Neural progenitor cell (in vitro differentiated cells): ENCODE measurements around the gene ZNF592. TPM values are rescaled to one million over a fixed set of nuclear protein-coding genes. Genes with fewer than 3 reads are reported as not detected.

Experiments used
- DNase-seq: peaks from one replicate; pipeline ENCODE4 v3.0.0-alpha.2; 2016; ENCODE audit warnings: low spot score
- H2AFZ ChIP-seq: fragments of 200-600 bp; sonication (generic); replicated peaks from 2 replicates; pipeline ENCODE4 v1.6.1; 2016; ENCODE audit warnings: antibody characterized with exemption
- H3F3A ChIP-seq: fragments of 200-600 bp; sonication (generic); 2 replicates; pipeline ENCODE4 v1.6.1; 2016; ENCODE audit warnings: antibody characterized with exemption, low read depth
- H3K27ac ChIP-seq: fragments of 200-600 bp; sonication (generic); 2 replicates; pipeline ENCODE4 v1.5.1; 2016; ENCODE audit warnings: mild to moderate bottlenecking
- H3K27me3 ChIP-seq: fragments of 200-600 bp; sonication (generic); 2 replicates; pipeline ENCODE4 v1.6.1; 2016; ENCODE audit warnings: mild to moderate bottlenecking, moderate library complexity
- H3K36me3 ChIP-seq: fragments of 200-600 bp; sonication (generic); 2 replicates; pipeline ENCODE4 v1.5.1; 2016
- H3K4me1 ChIP-seq: fragments of 200-600 bp; sonication (generic); 2 replicates; pipeline ENCODE4 v1.6.1; 2016; ENCODE audit warnings: mixed run types
- H3K4me2 ChIP-seq: fragments of 200-600 bp; sonication (generic); 2 replicates; pipeline ENCODE4 v1.6.1; 2016
- H3K4me3 ChIP-seq: fragments of 200-600 bp; sonication (generic); 2 replicates; pipeline ENCODE4 v1.5.1; 2016
- H3K79me2 ChIP-seq: fragments of 200-600 bp; sonication (generic); 2 replicates; pipeline ENCODE4 v1.6.1; 2016; ENCODE audit warnings: low read depth
- H3K9ac ChIP-seq: fragments of 200-600 bp; sonication (generic); 2 replicates; pipeline ENCODE4 v1.6.1; 2016
- H3K9me3 ChIP-seq: fragments of 200-600 bp; sonication (generic); 2 replicates; pipeline ENCODE4 v1.5.1; 2016; ENCODE audit warnings: low read depth
- H4K20me1 ChIP-seq: fragments of 200-600 bp; sonication (generic); 2 replicates; pipeline ENCODE4 v1.6.1; 2016; ENCODE audit warnings: low read depth
- H3K27ac Mint-ChIP-seq: 3 replicates; pipeline ENCODE4 v1.8.0; 2021; ENCODE audit warnings: mixed read lengths
- H3K27me3 Mint-ChIP-seq: 2 replicates; pipeline ENCODE4 v1.8.0; 2022; ENCODE audit warnings: low read depth, mild to moderate bottlenecking, inconsistent platforms, moderate library complexity, mixed read lengths; ENCODE audit not compliant: insufficient read depth
- H3K36me3 Mint-ChIP-seq: 3 replicates; pipeline ENCODE4 v1.8.0; 2021; ENCODE audit warnings: mixed read lengths
- H3K4me1 Mint-ChIP-seq: 3 replicates; pipeline ENCODE4 v1.8.0; 2021; ENCODE audit warnings: mixed read lengths
- H3K4me3 Mint-ChIP-seq: 3 replicates; pipeline ENCODE4 v1.8.0; 2021; ENCODE audit warnings: mild to moderate bottlenecking, moderate library complexity, mixed read lengths
- H3K9me3 Mint-ChIP-seq: 3 replicates; pipeline ENCODE4 v1.8.0; 2020; ENCODE audit warnings: mixed read lengths
- CTCF ChIP-seq: fragments of 200-600 bp; sonication (generic); IDR thresholded peaks from 2 replicates; pipeline ENCODE4 v1.5.1; 2017; ENCODE audit warnings: antibody characterized with exemption, mild to moderate bottlenecking
- EZH2 ChIP-seq: fragments of 200-600 bp; sonication (generic); IDR thresholded peaks from 2 replicates; pipeline ENCODE4 v1.6.1; 2017; ENCODE audit warnings: antibody characterized with exemption, mild to moderate bottlenecking, moderate library complexity
- EZH2phosphoT487 ChIP-seq: fragments of 200-600 bp; sonication (generic); IDR thresholded peaks from 2 replicates; pipeline ENCODE4 v1.6.1; 2017; ENCODE audit warnings: antibody characterized with exemption
- total RNA-seq: library from RNA; depleted of rRNA; stranded (reverse); fragments of >200 nt; gene quantifications from 2 replicates; pipeline ENCODE4 v1.2.3, GENCODE V29; 2015; ENCODE audit warnings: low replicate concordance

Gene ZNF592
- total RNA-seq, 1 donor from 2014 or later, result 5.8 TPM

- Histone ChIP-seq H3K9ac (no peak overlapping the region), H3K27ac (no peak overlapping the region), H4K20me1 (no peaks in the 10 kb centered on the region), H3K36me3 (no peaks in the 10 kb centered on the region), H2AFZ (no peak overlapping the region), H3K9me3 (no peaks in the 10 kb centered on the region), H3K4me1 (no peaks in the 10 kb centered on the region), H3K4me2 (no peak overlapping the region), H3K79me2 (no peaks in the 10 kb centered on the region), H3K4me3 (no peak overlapping the region), H3F3A (no peaks in the 10 kb centered on the region), H3K27me3 (no peaks in the 10 kb centered on the region)
- H3K4me3 Mint-ChIP-seq, result no peak overlapping the region
- no peak overlapping the region for H3K27ac Mint-ChIP-seq
- no peak for DNase-seq
- no peaks in the 10 kb centered on the region for H3K4me1 Mint-ChIP-seq
- no peaks in the 10 kb centered on the region for H3K9me3 Mint-ChIP-seq
- TF ChIP-seq EZH2phosphoT487 (no peak), EZH2 (no peak), CTCF (no peak)
- no peaks in the 10 kb centered on the region for H3K36me3 Mint-ChIP-seq
- peaks cover 5% of the 10 kb centered on the region for H3K27me3 Mint-ChIP-seq
These were observed 91.9 kb downstream of the ZNF592 start for GRCh38 chr15:84840255-84840654.

GRCh38 chr15:84840741-84841429 is 92.5 kb downstream of the ZNF592 start:
- Histone ChIP-seq H3K27me3 (no peaks in the 10 kb centered on the region), H3K36me3 (no peaks in the 10 kb centered on the region), H3K9me3 (no peaks in the 10 kb centered on the region), H3F3A (no peaks in the 10 kb centered on the region), H3K4me3 (no peak overlapping the region), H3K4me2 (no peak overlapping the region), H4K20me1 (no peaks in the 10 kb centered on the region), H3K79me2 (no peaks in the 10 kb centered on the region), H3K4me1 (no peaks in the 10 kb centered on the region), H3K27ac (no peak overlapping the region), H3K9ac (no peak overlapping the region), H2AFZ (no peak overlapping the region)
- H3K27me3 Mint-ChIP-seq, result peaks cover 6% of the 10 kb centered on the region
- H3K9me3 Mint-ChIP-seq, result peaks cover 3% of the 10 kb centered on the region
- H3K36me3 Mint-ChIP-seq, result no peaks in the 10 kb centered on the region
- no peak overlapping the region for H3K4me3 Mint-ChIP-seq
- TF ChIP-seq EZH2phosphoT487 (no peak), CTCF (no peak), EZH2 (no peak)
- DNase-seq, result no peak
- H3K4me1 Mint-ChIP-seq, result no peaks in the 10 kb centered on the region
- no peak overlapping the region for H3K27ac Mint-ChIP-seq

- Histone ChIP-seq H3F3A (no peaks in the 10 kb centered on the region), H3K4me2 (no peak overlapping the region), H3K4me1 (no peaks in the 10 kb centered on the region), H4K20me1 (no peaks in the 10 kb centered on the region), H3K36me3 (no peaks in the 10 kb centered on the region), H3K27ac (no peak overlapping the region), H2AFZ (no peak overlapping the region), H3K4me3 (no peak overlapping the region), H3K9ac (no peak overlapping the region), H3K79me2 (no peaks in the 10 kb centered on the region), H3K27me3 (no peaks in the 10 kb centered on the region), H3K9me3 (no peaks in the 10 kb centered on the region)
- DNase-seq, result no peak
- Mint-ChIP-seq H3K27me3 (peaks cover 5% of the 10 kb centered on the region), H3K9me3 (peaks cover 16% of the 10 kb centered on the region), H3K4me1 (no peaks in the 10 kb centered on the region), H3K36me3 (no peaks in the 10 kb centered on the region), H3K4me3 (no peak overlapping the region), H3K27ac (no peak overlapping the region)
- TF ChIP-seq EZH2phosphoT487 (no peak), EZH2 (no peak), CTCF (no peak)
These were observed 94.4 kb downstream of the ZNF592 start for GRCh38 chr15:84842781-84843180.
